Measurements from ENCODE around the gene VAV2. TPM values are rescaled to one million over a fixed set of nuclear protein-coding genes. Genes with fewer than 3 reads are reported as not detected.

The VAV2 gene
- total RNA-seq, 1 donor from 2014 or later = 80.6 TPM

DNA sequence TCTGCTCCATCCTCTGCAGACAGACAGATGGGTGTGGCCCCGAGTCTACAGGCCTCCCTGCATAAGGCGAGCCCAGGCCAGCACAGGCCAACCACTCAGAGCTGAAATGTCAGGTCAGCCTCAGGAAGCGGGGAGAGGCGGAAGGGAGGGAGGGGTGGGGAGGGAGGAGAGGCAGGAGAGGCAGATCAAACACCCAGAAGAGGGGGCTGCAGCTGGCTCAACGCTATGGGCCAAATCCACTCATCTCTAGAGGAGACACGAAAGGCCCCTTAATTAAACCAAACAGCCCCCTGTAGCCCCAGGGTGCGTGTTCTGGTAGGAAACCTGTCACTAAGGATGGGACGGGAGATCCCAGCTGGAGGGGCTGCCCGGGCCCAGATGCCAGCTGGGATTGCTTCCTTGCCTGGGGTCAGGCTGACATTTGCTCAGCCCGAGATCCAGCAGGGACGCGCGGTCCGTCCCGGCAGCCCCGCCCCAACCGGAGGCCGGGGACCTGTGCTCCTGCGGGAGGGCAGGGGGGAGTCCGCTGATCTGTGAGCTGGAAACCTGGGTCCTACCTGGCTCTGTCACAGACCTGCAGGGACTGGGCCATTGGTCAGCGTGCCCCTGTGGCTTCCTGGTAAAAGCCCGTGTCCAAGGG, 156.7 kb downstream of the VAV2 start:
- Mint-ChIP-seq H3K36me3 (ENCODE audit: insufficient read depth) (peaks cover 3% of the 10 kb centered on the region), H3K4me3 (ENCODE audit: low read depth) (no peak overlapping the region), H3K27ac (no peak overlapping the region), H3K27me3 (no peaks in the 10 kb centered on the region), H3K4me1 (ENCODE audit: low read depth) (peaks cover 11% of the 10 kb centered on the region), H3K9me3 (ENCODE audit: low read depth) (no peaks in the 10 kb centered on the region)
- TF ChIP-seq, protein P1, sequence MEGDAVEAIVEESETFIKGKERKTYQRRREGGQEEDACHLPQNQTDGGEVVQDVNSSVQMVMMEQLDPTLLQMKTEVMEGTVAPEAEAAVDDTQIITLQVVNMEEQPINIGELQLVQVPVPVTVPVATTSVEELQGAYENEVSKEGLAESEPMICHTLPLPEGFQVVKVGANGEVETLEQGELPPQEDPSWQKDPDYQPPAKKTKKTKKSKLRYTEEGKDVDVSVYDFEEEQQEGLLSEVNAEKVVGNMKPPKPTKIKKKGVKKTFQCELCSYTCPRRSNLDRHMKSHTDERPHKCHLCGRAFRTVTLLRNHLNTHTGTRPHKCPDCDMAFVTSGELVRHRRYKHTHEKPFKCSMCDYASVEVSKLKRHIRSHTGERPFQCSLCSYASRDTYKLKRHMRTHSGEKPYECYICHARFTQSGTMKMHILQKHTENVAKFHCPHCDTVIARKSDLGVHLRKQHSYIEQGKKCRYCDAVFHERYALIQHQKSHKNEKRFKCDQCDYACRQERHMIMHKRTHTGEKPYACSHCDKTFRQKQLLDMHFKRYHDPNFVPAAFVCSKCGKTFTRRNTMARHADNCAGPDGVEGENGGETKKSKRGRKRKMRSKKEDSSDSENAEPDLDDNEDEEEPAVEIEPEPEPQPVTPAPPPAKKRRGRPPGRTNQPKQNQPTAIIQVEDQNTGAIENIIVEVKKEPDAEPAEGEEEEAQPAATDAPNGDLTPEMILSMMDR (IDR thresholded peaks at IDR 0.05; ENCODE audit: unreplicated experiment) = no peak
- no peak for DNase-seq (ENCODE audit: low spot score, unreplicated experiment)

- H3K4me1 Mint-ChIP-seq (ENCODE audit: low read depth) = peaks cover 3% of the 10 kb centered on the region
- H3K36me3 Mint-ChIP-seq (ENCODE audit: insufficient read depth) = peaks cover 6% of the 10 kb centered on the region
- no peaks in the 10 kb centered on the region for H3K9me3 Mint-ChIP-seq (ENCODE audit: low read depth)
- no peaks in the 10 kb centered on the region for H3K27me3 Mint-ChIP-seq
- no peak overlapping the region for H3K4me3 Mint-ChIP-seq (ENCODE audit: low read depth)
- no peak for DNase-seq (ENCODE audit: low spot score, unreplicated experiment)
- TF ChIP-seq, protein P1 (IDR thresholded peaks at IDR 0.05; ENCODE audit: unreplicated experiment) = no peak
- H3K27ac Mint-ChIP-seq = no peak overlapping the region
Observed at GRCh38 chr9:133834080-133834976, 157.8 kb downstream of the VAV2 start.

GRCh38 chr9:133833388-133834025, 158.6 kb downstream of the VAV2 start:
- Mint-ChIP-seq H3K36me3 (ENCODE audit: insufficient read depth) (peaks cover 9% of the 10 kb centered on the region), H3K4me3 (ENCODE audit: low read depth) (no peak overlapping the region), H3K9me3 (ENCODE audit: low read depth) (no peaks in the 10 kb centered on the region), H3K27me3 (no peaks in the 10 kb centered on the region), H3K4me1 (ENCODE audit: low read depth) (peaks cover 1% of the 10 kb centered on the region), H3K27ac (no peak overlapping the region)
- TF ChIP-seq, protein P1 (IDR thresholded peaks at IDR 0.05; ENCODE audit: unreplicated experiment) = no peak
- no peak for DNase-seq (ENCODE audit: low spot score, unreplicated experiment)

DNA sequence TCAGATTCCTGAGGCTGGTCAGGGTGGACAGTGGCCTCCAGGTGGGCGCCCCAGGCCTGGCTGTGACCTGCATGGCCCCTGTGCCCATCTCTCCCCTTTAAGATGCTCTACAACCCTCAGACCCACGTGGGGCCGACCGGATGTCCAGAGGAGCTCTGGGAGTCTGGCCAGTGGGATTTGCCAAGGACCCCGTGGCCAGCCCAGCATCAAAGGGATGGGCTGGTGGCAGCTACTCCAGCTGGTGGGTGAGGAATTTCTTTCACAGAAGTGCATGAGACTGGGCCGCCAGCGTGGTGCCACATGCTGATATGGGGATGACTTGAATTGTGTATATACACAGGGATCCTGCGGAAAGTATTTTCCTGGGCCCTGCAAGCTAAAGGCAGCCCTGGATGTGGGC, 159.2 kb downstream of the VAV2 start:
- H3K27me3 Mint-ChIP-seq = no peaks in the 10 kb centered on the region
- no peak overlapping the region for H3K4me3 Mint-ChIP-seq (ENCODE audit: low read depth)
- peaks cover 1% of the 10 kb centered on the region for H3K4me1 Mint-ChIP-seq (ENCODE audit: low read depth)
- no peak for DNase-seq (ENCODE audit: low spot score, unreplicated experiment)
- no peak overlapping the region for H3K27ac Mint-ChIP-seq
- TF ChIP-seq, protein P1 (IDR thresholded peaks at IDR 0.05; ENCODE audit: unreplicated experiment) = no peak
- H3K9me3 Mint-ChIP-seq (ENCODE audit: low read depth) = no peaks in the 10 kb centered on the region
- peaks cover 9% of the 10 kb centered on the region for H3K36me3 Mint-ChIP-seq (ENCODE audit: insufficient read depth)

GRCh38 chr9:133830711-133831110, 161.4 kb downstream of the VAV2 start:
- TF ChIP-seq, protein P1 (IDR thresholded peaks at IDR 0.05; ENCODE audit: unreplicated experiment) = no peak
- Mint-ChIP-seq H3K4me3 (ENCODE audit: low read depth) (no peak overlapping the region), H3K27me3 (no peaks in the 10 kb centered on the region), H3K27ac (peak overlapping the region; percentile 27), H3K36me3 (ENCODE audit: insufficient read depth) (peaks cover 9% of the 10 kb centered on the region), H3K9me3 (ENCODE audit: low read depth) (no peaks in the 10 kb centered on the region), H3K4me1 (ENCODE audit: low read depth) (peaks cover 1% of the 10 kb centered on the region)
- DNase-seq (ENCODE audit: low spot score, unreplicated experiment) = no peak

All from progenitor cell of endocrine pancreas (in vitro differentiated cells).